PC-3 (cell line): ENCODE results near the gene KCNK16. TPM values are rescaled to one million over a fixed set of nuclear protein-coding genes. Genes with fewer than 3 reads are reported as not detected.

ENCODE experiments used
- ATAC-seq: fragments of 200-7000 bp; cut with Tn5 transposase; 2 replicates; pipeline ENCODE4 v1.9.1; 2020; ENCODE audit warnings: mild to moderate bottlenecking, moderate library complexity
- BruUV-seq: library from RNA; stranded (reverse); fragments of 400-500 nt; replicated peaks from 2 replicates; lab custom pipeline; 2021; lab: Mats Ljungman, UMichigan
- CTCF ChIA-PET: fragments of 300-600 bp; sonication (Branson Sonifier 250); formaldehyde crosslinking; loops from one replicate; lab custom pipeline; 2022; ENCODE audit warnings: antibody characterized with exemption; lab: Charles Lee
- POLR2A ChIA-PET: fragments of 300-600 bp; sonication (Branson Sonifier 250); formaldehyde crosslinking; loops from one replicate; lab custom pipeline; 2022; ENCODE audit warnings: antibody characterized with exemption; ENCODE audit not compliant: unreplicated experiment; lab: Charles Lee
- DNase-seq: peaks from one replicate; pipeline ENCODE4 v3.0.0-alpha.2; 2015
- H2AFZ ChIP-seq: fragments of 300-600 bp; sonication (generic); 2 replicates; pipeline ENCODE4 v1.6.0; 2016; ENCODE audit warnings: antibody characterized with exemption, low read length
- H3F3A ChIP-seq: fragments of 300-600 bp; sonication (generic); one replicate; pipeline ENCODE4 v1.6.0; 2017; ENCODE audit warnings: antibody characterized with exemption, low read length, control low read depth, mild to moderate bottlenecking; ENCODE audit not compliant: unreplicated experiment
- H3K27ac ChIP-seq: fragments of 300-600 bp; sonication (generic); 2 replicates; pipeline ENCODE4 v1.5.1; 2016; ENCODE audit warnings: mild to moderate bottlenecking, low read length
- H3K27me3 ChIP-seq: fragments of 300-600 bp; sonication (generic); 2 replicates; pipeline ENCODE4 v1.6.1; 2016; ENCODE audit warnings: low read length, mixed read lengths
- H3K36me3 ChIP-seq: fragments of 300-600 bp; sonication (generic); 2 replicates; pipeline ENCODE4 v1.6.1; 2016; ENCODE audit warnings: low read depth, mixed run types, low read length, mixed read lengths
- H3K4me1 ChIP-seq: fragments of 300-600 bp; sonication (generic); 2 replicates; pipeline ENCODE4 v1.5.1; 2016; ENCODE audit warnings: low read length; ENCODE audit not compliant: insufficient read depth
- H3K4me2 ChIP-seq: fragments of 300-600 bp; sonication (generic); 2 replicates; pipeline ENCODE4 v1.6.0; 2016; ENCODE audit warnings: low read length
- H3K4me3 ChIP-seq: fragments of 300-600 bp; sonication (generic); 2 replicates; pipeline ENCODE4 v1.5.1; 2016; ENCODE audit warnings: mild to moderate bottlenecking, low read length, mixed read lengths
- H3K79me2 ChIP-seq: fragments of 300-600 bp; sonication (generic); 2 replicates; pipeline ENCODE4 v1.6.1; 2017; ENCODE audit warnings: low read length, mixed read lengths
- H3K9ac ChIP-seq: fragments of 300-600 bp; sonication (generic); 2 replicates; pipeline ENCODE4 v1.6.0; 2016; ENCODE audit warnings: mild to moderate bottlenecking, low read length
- H3K9me2 ChIP-seq: fragments of 300-600 bp; sonication (generic); replicated peaks from 2 replicates; pipeline ENCODE4 v1.6.1; 2016; ENCODE audit warnings: mixed run types, low read length, mixed read lengths
- H3K9me3 ChIP-seq: fragments of 300-600 bp; sonication (generic); 2 replicates; pipeline ENCODE4 v1.6.1; 2016; ENCODE audit warnings: low read length, mixed read lengths
- H4K20me1 ChIP-seq: fragments of 300-600 bp; sonication (generic); 2 replicates; pipeline ENCODE4 v1.6.1; 2016; ENCODE audit warnings: low read length, mixed read lengths
- EZH2 ChIP-seq: fragments of 300-600 bp; sonication (generic); IDR thresholded peaks from one replicate; pipeline ENCODE4 v1.6.1; 2017; ENCODE audit warnings: antibody characterized with exemption, mild to moderate bottlenecking, low read length; ENCODE audit not compliant: unreplicated experiment
- EZH2phosphoT487 ChIP-seq: fragments of 300-600 bp; sonication (generic); IDR thresholded peaks from 2 replicates; pipeline ENCODE4 v1.6.1; 2018; ENCODE audit warnings: mild to moderate bottlenecking, antibody characterized with exemption, low read length, borderline replicate concordance
- intact Hi-C: fragments of 100-400 bp; cut with micrococcal nuclease; formaldehyde crosslinking; loops from 2 replicates; pipeline ENCODE4 v1.9.0; 2023
- total RNA-seq: library from RNA; depleted of rRNA; stranded (reverse); fragments of >200 nt; gene quantifications from 2 replicates; pipeline ENCODE4 v1.2.3, GENCODE V29; 2014
- TF ChIP-seq, protein P1 (sequence below): fragments of 300-600 bp; sonication (generic); conservative IDR thresholded peaks from 2 replicates; pipeline ENCODE4 v1.5.1; 2017; ENCODE audit warnings: antibody characterized with exemption, low read depth, mild to moderate bottlenecking, low read length

KCNK16 gene
- total RNA-seq, 1 experiment from 2014 or later, result not detected

DNA sequence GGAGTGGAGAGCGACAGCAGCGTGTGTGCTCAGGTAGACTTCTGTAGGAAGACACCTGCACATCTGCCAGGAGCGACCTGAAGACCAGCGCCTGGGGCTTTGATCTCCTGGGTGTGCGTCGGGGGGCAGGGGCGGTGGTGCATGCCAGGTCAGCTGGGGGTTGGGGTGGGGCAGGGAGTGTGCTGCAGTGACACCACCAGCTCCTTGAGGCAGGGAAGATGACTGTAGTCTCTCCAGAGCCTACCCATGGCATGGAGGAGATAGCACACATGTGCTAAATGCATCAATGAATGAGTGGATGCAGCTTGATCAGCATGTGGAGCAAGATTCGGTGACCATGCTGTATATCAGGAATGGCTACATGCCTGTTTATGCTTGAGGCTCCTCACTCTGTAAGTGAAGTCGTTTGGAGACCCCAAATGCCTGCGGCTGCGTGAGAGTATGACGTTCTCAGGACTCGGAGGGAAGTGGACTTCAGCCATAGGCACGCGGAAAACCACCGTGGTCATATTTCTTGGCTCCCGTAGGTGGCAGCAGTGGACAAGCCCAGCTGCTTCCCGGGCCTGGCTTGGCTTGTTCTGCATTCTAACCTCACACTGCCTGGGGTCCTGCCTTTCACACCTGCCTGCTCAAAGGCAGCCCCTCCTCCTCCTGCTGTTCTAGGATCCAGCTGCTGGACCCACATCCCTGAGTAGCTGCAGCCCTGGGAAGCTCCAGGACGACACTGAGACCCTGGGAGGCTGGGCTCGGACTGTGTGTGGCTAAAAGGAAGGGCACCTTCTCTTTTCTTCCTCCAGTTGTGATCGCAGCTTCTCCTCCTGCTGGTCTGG lies 39.4 kb upstream of the KCNK16 start:
- Histone ChIP-seq H3K4me3 (no peak overlapping the region), H3K9me3 (no peaks in the 10 kb centered on the region), H3K36me3 (no peaks in the 10 kb centered on the region), H3K4me2 (0 out of 2 replicates have a peak overlapping the region, but pooled peaks have one; percentile 12), H3F3A (no peaks in the 10 kb centered on the region), H3K4me1 (peaks cover 5% of the 10 kb centered on the region; the same call in 1 of the 2 replicates), H3K27me3 (peaks cover 10% of the 10 kb centered on the region), H3K79me2 (no peaks in the 10 kb centered on the region), H2AFZ (no peak overlapping the region), H3K9ac (no peak overlapping the region), H4K20me1 (no peaks in the 10 kb centered on the region), H3K27ac (no peak overlapping the region), H3K9me2 (no peaks in the 10 kb centered on the region)
- ChIA-PET CTCF (no interaction called here), POLR2A (no interaction called here)
- intact Hi-C loops, result no loop called here
- TF ChIP-seq, protein P1, sequence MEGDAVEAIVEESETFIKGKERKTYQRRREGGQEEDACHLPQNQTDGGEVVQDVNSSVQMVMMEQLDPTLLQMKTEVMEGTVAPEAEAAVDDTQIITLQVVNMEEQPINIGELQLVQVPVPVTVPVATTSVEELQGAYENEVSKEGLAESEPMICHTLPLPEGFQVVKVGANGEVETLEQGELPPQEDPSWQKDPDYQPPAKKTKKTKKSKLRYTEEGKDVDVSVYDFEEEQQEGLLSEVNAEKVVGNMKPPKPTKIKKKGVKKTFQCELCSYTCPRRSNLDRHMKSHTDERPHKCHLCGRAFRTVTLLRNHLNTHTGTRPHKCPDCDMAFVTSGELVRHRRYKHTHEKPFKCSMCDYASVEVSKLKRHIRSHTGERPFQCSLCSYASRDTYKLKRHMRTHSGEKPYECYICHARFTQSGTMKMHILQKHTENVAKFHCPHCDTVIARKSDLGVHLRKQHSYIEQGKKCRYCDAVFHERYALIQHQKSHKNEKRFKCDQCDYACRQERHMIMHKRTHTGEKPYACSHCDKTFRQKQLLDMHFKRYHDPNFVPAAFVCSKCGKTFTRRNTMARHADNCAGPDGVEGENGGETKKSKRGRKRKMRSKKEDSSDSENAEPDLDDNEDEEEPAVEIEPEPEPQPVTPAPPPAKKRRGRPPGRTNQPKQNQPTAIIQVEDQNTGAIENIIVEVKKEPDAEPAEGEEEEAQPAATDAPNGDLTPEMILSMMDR, result peak; percentile 77
- TF ChIP-seq EZH2phosphoT487, result no peak
- TF ChIP-seq EZH2, result no peak
- BruUV-seq, result no TSS peak
- peak; percentile 80 for ATAC-seq
- peak; percentile 68 for DNase-seq

DNA sequence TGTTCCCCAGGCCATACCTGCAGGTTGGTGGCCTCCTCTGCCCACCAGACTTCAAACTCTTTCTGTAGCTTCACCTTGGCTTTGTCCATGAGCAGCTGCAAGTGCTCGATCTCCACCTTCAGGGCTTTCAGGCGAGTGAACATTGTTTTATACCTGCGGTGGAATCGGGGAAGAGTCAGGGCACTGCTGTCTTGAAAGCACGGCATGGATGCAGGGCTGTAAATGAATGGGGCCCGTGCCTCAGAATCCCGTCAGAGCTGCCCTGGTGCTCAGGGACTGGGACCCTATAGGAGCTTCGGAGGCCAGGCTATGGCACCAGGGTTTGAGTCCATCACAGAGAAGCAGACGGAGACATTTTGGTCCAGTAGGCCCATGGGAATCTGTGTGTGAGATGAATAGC lies 37.9 kb upstream of the KCNK16 start:
- Histone ChIP-seq H2AFZ (no peak overlapping the region), H3K79me2 (no peaks in the 10 kb centered on the region), H3K27me3 (peaks cover 10% of the 10 kb centered on the region), H3K4me3 (no peak overlapping the region), H4K20me1 (no peaks in the 10 kb centered on the region), H3K9me2 (no peaks in the 10 kb centered on the region), H3K4me2 (no peak overlapping the region), H3K27ac (no peak overlapping the region), H3K9me3 (no peaks in the 10 kb centered on the region), H3K4me1 (no peaks in the 10 kb centered on the region), H3F3A (no peaks in the 10 kb centered on the region), H3K9ac (no peak overlapping the region), H3K36me3 (no peaks in the 10 kb centered on the region)
- ATAC-seq (no peak), DNase-seq (no peak)
- TF ChIP-seq EZH2, result no peak
- TF ChIP-seq, protein P1, result no peak
- TF ChIP-seq EZH2phosphoT487, result no peak
- no TSS peak for BruUV-seq
- ChIA-PET CTCF (no interaction called here), POLR2A (no interaction called here)
- intact Hi-C loops, result no loop called here
